Stimulated activated CD4-positive, alpha-beta T cell treated with anti-CD3 and anti-CD28 coated beads, Interleukin-4, amount 100 ng/mL, for 48 hours (primary cell): ENCODE data around the gene PEX11G.

ENCODE experiments used
- DNase-seq, 2 donors: peaks; one replicate each; pipeline ENCODE4 v3.0.0-alpha.2; 2020; ENCODE audit warnings: low read depth in 2 of 2

PEX11G gene

DNA sequence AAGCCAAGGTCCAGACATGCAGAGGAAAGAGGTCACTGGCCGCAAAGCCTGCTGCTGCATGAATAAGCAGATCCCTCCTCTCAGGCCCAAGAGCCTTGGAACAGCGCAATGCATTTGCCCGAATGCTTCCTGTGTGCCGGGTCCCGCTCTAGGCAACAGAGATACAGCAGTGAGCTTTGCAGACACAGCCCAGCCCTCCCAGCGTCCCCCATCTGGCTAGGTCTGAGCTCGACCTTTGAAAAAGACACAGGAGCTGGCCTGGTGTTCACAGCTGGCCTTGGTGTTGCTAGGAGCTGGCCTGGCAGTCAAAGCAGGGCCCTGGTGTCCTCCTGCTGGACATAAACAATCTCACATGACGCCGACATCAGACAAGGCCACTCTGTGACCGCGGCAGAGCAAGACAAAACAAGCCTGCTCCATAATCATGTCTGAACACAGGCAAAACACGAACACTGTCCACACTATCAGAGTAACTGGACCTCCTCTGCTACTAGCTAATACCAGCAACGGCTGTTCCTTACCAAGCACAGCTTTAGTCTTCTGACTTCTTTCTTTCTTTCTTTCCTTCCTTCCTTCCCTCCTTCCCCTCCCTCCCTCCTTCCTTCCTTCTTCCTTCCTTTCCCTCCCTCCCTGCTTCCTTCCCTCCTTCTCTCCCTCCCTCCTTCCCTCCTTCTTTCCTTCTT is 5.7 kb upstream of the PEX11G start:
- no peak for DNase-seq

DNA sequence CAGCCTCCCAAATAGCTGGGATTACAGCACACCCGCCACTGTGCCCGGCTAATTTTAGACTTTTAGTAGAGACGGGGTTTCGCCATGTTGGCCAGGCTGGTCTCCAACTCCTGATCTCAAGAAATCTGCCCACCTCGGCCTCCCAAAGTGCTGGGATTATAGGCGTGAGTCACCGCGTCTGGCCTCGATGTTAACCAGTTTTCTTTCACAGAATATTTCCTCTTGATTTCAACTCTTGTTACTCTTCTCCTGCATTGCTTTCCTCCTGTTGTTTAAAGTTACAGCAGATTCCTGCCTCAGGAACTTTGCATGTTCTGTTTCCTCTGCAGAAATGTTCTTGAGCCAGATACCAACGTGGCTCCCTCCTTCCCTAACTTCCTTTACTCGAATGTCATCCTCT is 3.7 kb upstream of the PEX11G start:
- DNase-seq = no peak

DNA sequence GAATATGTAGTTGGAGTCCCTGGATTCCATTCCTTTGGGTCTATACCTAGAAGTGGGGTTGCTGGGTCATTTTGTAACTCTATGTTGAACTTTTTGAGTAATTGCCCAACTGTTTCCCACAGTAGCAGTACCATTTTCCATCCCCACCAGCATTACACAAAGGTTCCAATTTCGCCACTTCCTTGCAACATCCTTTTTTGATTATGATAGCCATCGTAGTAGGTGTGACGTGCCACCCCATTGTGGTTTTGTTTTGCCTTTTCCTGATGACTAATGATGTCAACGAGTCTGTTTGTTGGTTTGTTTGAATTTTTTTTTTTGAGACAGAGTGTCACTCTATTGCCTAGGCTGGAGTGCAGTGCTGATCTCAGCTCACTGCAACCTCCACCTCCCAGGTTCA is 3.3 kb upstream of the PEX11G start:
- peak; percentile 42 to 54 for DNase-seq

DNA sequence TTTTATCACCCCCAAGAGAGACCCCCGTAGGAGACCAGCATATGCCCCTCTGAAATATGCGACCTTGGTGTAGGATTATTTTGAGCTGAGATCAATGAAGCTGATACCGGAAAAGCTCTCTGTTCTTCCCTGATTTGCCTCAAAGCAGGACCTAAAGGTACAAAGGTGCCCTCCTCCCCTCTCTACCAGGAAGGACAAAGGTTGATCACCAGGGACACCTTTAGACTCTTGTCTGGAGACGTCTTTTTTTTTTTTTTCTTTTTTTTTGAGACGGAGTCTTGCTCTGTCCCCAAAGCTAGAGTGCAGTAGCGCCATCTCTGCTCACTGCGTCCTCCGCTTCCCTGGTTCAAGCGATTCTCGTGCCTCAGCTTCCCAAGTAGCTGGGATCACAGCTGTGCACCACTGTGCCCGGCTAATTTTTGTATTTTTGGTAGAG is 792 bp upstream of the PEX11G start:
- DNase-seq = no peak

DNA sequence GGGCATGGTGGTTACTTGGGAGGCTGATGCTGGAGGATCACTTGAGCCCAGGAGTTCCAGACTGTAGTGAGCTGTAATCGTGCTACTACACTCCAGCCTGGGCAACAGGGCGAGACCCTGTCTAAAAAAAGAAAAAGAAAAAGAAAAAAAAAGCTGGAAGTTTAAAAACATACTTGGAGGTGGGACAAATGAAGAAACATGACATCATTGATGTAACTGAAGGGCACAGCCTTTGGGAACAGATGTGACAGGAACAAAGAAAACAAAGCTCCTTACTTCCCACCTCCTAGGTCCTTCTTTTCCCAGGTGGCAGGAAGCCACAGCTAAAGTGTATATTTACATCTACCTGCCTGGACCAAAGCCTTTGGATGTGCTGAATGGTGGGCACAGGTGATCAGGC is 1.9 kb downstream of the PEX11G start:
- no peak for DNase-seq

DNA sequence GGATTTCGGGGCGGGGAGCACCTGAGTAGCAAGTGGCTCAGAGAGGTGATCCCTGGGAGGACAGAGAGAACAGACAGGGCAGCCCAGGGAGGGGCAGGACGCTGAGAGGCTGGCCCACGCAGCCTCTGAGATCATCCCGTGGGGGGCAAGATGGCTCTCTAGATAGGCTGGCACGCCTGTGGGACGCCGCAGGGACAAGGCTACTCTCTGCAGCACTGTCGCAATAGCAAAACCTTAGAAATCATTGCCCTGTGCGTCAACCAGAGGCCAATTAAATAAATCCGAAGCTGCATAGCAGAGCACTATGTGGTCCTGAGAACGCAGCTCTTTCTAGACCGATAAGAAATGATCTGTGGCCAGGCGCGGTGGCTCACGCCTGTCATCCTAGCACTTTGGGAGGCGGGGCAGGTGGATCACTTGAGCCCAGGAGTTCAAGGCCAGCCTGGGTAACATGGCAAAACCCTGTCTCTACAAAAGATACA is 5.1 kb downstream of the PEX11G start:
- no peak for DNase-seq

DNA sequence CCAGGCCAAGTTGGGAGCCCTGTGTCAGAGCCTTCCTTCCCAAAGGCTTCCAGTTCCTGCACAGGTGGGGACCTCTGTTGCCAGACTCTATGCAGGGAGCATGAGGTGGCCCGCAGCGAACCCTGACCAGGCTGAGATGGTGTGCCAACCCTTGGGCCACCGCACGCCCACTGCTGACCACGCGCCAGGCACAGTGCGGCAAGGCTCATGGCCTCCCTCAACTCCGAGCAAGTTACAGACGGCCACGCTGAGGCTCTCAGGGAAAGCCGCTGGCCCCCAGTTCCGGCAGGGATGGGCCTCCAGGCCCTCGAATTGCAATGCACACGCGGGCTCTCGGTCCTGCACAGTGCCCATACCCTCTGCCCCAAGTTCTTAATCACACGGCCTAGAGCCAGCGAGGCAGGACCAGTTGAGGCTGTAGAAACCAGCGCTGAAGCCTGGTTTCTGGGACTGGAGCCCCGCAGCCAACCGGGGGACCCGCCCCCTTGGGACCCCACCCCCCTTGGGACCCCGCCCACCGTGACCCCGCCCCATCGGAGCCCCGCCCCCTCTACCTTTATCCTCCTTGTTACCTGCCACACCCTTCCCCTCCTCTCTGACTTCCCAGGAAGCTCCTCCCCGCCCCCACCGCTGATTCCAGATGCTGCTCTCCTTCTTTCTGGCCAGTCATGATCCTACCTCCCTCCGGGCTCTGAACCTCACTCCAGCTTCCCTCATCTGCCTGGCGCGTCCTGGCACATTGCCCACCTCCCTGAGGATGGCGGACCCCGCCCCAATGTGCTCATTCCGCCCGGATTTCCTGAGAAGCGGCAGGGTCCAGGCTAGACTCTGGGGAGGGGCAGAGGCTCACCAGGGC is 6.0 kb downstream of the PEX11G start:
- no peak for DNase-seq

DNA sequence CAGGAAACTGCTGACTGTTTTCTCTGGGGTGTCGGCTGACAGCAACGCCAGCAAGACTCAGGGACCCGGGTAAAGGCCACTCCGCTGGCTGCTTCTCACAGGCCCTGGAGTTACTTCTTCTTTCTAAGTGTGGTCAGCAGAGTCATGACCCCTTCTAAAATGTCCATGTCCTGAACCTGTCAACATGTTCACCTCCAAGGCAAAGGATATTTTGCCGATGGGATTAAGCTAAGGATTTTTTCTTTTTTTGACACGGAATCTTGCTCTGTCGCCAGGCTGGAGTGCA is 7.9 kb downstream of the PEX11G start:
- no peak for DNase-seq

DNA sequence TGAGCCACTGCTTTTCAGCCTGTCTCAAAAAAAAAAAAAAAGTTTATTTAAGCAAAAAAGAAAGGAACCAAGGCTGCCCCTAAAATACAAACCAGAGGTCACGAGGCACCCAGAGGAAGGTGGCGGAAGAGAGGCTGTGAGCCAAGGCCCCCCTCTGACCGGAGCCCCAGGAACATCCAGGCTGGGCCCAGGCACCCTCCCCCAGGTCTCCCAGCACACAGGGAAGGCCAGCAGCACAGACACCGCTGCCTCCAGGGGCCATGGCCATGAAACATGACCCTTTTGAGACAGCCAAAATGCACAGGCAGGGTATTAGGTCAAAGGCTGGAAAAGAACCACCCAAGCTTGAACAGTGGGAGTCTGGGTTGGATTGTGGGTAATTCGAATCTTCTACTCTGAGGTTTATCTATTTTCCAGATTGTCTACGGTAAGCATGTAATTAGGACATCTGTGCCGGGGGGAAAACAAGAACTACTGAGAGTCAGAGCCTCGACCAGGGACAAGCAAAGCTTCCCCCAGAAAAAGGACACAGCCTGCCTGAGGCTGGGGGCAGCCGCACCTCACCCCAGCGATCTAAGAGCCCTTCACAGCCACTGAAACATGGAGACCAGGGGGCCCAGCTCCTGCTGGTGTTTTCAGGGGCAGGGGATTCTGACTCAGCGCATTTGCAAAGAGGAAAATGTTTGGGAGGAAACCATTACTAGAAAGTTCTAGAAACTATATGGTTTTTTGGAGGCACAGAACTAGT is 8.4 kb downstream of the PEX11G start:
- no peak for DNase-seq

DNA sequence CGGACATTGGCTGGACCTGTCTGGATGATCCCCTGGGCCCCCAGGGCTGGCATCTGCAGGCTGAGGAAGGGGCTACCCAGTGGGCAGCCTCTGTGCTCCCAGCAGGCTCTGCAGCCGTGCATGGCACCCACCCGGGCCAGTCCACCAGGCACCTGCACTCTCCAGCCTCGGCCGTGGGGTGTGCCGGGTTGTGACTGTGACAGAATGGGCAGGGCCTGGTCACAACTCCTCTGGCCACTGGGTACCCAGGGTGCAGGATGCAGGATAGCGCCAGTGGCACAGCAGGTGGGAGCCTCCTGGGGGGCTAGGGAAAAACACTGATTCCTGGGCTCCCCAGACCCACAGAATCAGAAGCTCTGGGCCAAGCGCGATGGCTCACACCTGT is 10.0 kb downstream of the PEX11G start:
- no peak for DNase-seq

DNA sequence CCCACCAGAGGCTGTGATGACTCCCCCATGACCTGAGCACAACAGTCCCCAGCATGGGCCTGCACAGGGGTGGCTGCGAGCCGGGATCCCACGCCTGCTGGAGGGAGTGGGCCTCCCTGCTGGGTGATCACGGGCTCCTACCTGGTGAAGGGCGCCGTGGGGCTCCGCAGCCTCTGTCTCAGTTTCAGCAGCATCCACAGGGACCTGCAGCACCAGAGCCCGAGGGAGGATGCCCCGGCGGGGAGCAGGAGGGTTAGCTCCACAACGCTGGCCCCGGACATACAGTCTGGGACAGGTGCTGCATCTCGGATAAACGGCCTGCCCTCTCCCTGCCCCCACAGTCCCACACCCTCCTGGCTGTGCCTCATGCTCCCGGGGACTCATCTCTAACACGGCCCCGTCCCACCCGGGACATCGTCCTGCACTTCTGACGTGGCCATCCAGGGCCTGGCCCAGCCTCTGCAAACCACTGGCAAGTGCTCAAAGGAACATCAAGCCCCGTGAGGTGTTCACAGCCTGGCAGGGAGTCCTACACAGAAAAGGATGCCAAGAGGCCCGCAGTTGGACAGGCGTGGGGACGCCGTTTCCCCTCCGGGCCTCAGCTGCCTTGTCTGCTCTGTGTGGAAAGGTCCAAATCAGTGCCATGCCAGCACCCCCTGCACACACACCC is 10.5 kb downstream of the PEX11G start:
- DNase-seq = no peak

DNA sequence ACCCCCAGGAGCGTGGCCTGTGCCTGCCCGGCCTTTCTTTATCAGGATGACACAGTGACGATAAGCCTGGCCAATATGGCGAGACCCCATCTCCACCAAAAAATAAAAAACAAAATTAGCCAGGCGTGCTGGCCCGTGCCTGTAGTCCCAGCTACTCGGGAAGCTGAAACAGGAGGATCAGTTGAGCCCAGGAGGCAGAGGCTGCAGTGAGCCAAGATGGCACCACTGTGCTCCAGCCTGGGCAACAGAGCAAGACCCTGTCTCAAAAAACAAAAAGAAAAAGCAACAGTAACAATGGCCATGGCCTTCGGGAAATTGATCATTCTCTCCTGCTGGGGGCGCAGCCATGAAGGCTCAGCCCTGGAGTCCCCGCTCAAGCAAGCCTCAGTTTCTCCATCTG is 11.1 kb downstream of the PEX11G start:
- DNase-seq = no peak

DNA sequence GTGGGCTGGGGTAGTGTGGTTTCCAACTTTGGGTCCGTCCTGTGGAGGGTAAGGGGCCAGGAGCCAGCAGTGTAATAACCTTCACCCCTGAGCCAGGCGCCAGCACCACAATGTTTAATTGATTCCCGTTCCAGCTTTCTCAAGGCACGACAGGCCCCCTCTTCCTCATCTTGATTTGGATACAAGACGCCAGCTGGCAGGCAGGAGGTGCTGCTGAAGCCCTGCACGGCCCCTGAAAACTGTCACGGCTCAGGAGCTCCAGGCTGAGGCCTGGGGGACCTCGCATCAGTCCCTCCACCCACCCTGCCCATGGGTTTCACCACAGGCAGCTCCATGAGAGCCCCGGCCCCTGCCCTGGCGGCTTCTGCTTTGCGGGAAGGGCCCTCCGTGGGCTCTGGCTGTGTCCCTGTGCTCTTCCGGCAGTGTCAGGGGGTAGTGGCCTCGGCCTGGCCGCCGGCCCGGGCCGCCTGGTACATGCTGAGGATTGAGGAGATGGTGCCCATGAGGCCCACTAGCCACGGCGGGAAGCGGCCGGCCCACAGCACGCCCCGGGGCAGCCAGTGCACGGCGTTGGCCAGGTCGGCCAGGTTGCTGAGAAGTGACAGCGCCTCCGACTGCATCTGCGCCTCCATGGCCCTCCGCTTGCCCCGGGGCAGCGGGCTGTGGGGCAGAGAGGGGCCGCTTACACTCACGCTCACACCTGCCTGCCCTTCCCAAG is 11.9 kb downstream of the PEX11G start:
- DNase-seq = no peak

DNA sequence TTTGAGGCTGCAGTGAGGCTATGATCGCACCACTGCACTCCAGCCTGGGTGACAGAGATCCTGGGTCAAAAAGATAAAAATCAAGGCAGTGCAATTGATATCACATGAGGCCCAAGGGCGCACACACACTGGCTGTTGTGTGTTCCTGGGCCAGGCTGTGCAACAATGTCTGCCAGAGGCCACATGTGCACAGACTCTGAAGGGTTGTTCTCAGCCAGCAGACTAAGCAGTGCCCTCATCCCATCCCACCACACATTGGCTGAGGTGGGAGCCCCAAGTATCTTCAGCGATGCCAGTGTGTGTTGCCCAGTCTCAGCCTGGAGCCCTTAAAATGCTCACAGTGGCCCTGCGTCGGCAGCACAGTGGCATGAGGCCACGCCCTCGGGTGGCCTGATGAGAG is 12.6 kb downstream of the PEX11G start:
- DNase-seq = no peak

DNA sequence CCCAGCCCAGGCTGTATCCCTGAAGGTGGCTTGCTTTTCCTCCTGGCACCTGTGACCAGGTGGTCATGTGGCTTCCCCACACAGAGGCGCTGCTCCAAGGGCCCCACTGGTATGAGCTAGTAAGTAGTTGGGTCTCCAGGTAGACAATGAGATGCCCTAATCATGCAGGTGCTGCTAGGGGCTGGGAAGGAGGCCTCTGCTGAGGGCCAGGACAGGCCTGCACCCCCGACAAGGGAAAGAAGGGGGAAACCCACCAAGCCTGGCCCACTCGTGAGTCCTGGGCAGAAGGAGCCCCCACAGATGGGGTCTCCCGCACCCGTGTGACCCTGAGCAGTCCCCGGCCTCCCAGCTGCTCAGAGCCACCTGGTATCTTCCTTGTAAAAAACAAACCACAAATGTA is 13.2 kb downstream of the PEX11G start:
- DNase-seq = no peak

DNA sequence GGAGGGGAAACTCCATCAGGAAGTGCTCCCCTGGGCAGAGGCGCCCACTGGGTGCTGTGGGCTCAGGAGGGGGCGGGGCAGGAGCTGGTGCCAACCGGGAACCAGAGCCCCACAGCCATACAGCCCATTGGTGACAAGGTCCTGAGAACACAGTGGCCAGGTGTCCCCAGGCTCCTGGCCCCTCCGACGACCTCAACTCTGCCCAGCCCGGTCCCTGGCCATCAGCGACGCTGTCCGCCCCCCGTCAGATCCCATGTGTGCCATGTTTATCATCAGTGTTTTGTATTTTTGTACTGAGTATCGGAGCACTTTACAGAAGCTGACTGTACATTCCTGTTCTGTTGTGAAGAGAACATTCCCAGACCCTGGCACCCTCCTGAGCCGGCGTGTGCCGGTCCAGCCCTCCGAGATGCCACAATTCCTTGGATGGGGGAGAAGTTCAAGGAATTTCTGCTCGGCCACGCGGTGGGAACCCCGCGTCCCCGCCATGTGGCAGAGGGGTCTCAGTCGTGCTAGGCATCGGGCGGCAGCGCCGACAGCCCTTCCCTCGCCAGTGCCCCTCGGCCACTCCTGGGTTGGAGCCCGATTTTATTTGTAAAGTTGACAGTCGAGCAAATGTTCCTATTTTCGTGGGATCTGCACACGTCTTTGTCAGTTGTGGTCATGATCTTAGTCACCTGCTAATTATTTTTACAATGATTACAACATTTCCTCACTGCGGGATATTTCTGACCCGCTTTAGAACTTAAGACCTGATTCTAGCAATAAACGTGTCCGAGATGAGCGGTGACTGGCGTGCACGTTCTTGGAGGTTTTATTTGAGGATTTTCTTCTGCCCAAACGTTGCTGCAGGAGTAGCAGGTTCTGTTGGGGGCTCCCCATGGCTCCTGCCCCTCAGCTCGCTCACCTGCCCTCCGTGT is 16.9 kb downstream of the PEX11G start:
- no peak for DNase-seq

DNA sequence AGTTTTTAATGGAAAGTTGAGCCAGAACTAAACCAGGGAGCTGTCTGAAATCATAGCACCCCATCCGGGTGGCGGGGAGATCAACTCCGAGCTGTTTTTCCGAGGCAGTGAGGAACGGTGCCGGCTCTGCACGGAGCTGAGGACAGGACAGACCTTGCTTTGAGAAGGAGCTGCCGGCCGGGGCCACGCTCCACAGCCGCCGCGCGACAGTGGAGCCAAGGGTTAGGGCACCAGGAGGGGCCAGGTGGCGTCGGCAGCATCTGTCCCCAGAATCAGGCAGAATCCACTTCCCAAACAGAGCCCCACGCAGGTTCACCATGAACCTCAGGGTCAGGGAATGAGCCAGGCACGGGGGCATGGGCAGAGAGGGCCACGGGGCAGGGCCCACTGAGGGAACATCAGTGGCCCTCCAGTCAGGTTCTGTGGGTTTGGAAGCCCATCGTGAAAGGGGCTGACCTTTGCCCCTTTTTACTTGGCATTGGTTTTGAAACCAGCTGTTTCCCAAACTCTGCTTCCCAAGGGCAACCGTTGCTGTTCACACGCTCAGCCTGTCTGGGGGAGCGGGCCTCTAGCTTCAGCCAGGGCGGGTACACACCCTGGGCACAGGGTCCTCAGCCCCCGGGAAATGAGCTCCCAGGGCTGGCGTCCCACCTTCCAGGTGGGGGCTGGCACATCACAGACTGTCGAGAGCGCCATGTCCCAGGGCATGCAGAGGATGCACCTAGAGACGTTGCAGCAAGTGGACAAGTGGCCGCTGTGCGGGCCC is 18.1 kb downstream of the PEX11G start:
- no peak for DNase-seq

DNA sequence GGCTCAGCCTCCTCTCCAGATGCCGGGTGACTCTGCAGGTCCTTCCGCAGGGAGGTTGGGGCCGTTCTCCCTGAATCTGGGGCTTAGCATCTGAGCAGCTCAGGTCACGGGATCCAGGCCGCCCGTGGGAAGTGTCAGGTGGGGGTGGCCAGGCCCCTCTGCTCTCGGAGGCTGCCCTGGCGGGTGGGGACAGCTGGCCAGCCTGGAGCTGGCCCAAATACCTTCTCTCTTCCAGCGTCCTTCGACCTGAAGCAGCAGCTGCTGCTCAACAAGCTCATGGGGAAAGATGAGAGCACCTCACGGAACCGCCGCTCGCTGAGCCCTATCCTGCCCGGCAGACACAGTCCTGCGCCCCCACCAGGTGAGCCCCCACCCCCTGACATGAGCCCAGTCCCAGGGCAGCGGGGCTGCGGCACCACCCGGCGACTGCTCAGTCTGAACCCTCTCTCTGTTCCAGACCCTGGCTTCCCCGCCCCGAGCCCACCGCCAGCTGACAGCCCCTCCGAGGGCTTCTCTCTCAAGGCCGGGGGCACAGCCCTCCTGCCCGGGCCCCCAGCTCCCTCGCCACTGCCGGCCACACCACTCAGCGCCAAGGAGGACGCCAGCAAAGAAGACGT is 19.1 kb downstream of the PEX11G start:
- no peak for DNase-seq

DNA sequence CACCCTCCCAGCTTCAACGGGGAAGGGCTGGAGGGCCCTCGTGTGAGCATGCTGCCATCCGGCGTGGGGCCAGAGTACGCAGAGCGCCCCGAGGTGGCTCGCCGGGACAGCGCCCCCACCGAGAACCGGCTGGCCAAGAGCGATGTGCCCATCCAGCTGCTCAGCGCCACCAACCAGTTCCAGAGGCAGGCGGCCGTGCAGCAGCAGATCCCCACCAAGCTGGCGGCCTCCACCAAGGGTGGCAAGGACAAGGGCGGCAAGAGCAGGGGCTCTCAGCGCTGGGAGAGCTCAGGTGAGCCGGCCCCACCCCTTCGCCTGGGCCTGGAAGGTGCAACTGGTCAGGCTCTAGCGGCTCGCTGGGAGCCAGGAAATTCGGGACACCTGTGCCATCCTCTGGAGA is 20.0 kb downstream of the PEX11G start:
- DNase-seq = no peak
